HepG2 (cell line): ENCODE measurements around the gene DCTN3. TPM values are rescaled to one million over a fixed set of nuclear protein-coding genes. Genes with fewer than 3 reads are reported as not detected.

Experiments
- ARNTL ChIP-seq: sonication (generic); formaldehyde crosslinking; IDR thresholded peaks from 2 replicates; pipeline ENCODE4 v1.4.0; 2020; ENCODE audit warnings: mild to moderate bottlenecking, missing genetic modification reagents
- ATF7-NPFF ChIP-seq: sonication (generic); formaldehyde crosslinking; IDR thresholded peaks from 2 replicates; pipeline ENCODE4 v1.8.1; 2023; ENCODE audit warnings: mild to moderate bottlenecking, low read depth, missing genetic modification reagents, moderate library complexity
- CENPBD1 ChIP-seq: sonication (generic); formaldehyde crosslinking; IDR thresholded peaks from 2 replicates; pipeline ENCODE4 v1.8.0; 2022; ENCODE audit warnings: missing genetic modification reagents, low read depth, mild to moderate bottlenecking, borderline replicate concordance
- EED ChIP-seq: sonication (generic); formaldehyde crosslinking; IDR thresholded peaks from 2 replicates; pipeline ENCODE4 v1.5.0; 2020; ENCODE audit warnings: mild to moderate bottlenecking, missing genetic modification reagents
- HDAC1 ChIP-seq: sonication (generic); formaldehyde crosslinking; IDR thresholded peaks from 2 replicates; pipeline ENCODE4 v1.5.1; 2020; ENCODE audit warnings: mild to moderate bottlenecking, missing genetic modification reagents
- HDAC2 ChIP-seq: sonication (generic); formaldehyde crosslinking; IDR thresholded peaks from 2 replicates; pipeline ENCODE4 v1.4.0; 2020; ENCODE audit warnings: missing genetic modification reagents
- ISX ChIP-seq: sonication (generic); formaldehyde crosslinking; conservative IDR thresholded peaks from 2 replicates; pipeline ENCODE4 v1.5.0; 2020; ENCODE audit warnings: missing genetic modification reagents
- REL ChIP-seq: sonication (generic); formaldehyde crosslinking; conservative IDR thresholded peaks from 2 replicates; pipeline ENCODE4 v1.8.0; 2022; ENCODE audit warnings: mild to moderate bottlenecking, missing genetic modification reagents, moderate library complexity
- TOE1 ChIP-seq: sonication (generic); formaldehyde crosslinking; IDR thresholded peaks from 2 replicates; pipeline ENCODE4 v1.4.0; 2020; ENCODE audit warnings: mild to moderate bottlenecking, missing genetic modification reagents
- U2AF2 ChIP-seq: fragments of 200-400 bp; formaldehyde crosslinking; IDR thresholded peaks from 2 replicates; pipeline ENCODE4 v1.6.1; 2017; ENCODE audit warnings: low read depth, mild to moderate bottlenecking, low read length
- ZBTB34 ChIP-seq: sonication (generic); formaldehyde crosslinking; IDR thresholded peaks from 2 replicates; pipeline ENCODE4 v1.8.0; 2022; ENCODE audit warnings: mild to moderate bottlenecking, missing genetic modification reagents
- ZFP62 ChIP-seq: sonication (generic); formaldehyde crosslinking; IDR thresholded peaks from 2 replicates; pipeline ENCODE4 v1.4.0; 2020; ENCODE audit warnings: missing genetic modification reagents
- ZMAT5 ChIP-seq: sonication (generic); formaldehyde crosslinking; IDR thresholded peaks from 2 replicates; pipeline ENCODE4 v1.5.0; 2020; ENCODE audit warnings: mild to moderate bottlenecking, low read depth, missing genetic modification reagents, borderline replicate concordance
- ZMYM3 ChIP-seq: sonication (generic); formaldehyde crosslinking; IDR thresholded peaks from 2 replicates; pipeline ENCODE4 v1.5.1; 2020; ENCODE audit warnings: mild to moderate bottlenecking, missing genetic modification reagents
- ZNF12 ChIP-seq: sonication (generic); formaldehyde crosslinking; IDR thresholded peaks from 2 replicates; pipeline ENCODE4 v1.5.0; 2020; ENCODE audit warnings: missing genetic modification reagents
- ZNF17 ChIP-seq: sonication (generic); formaldehyde crosslinking; IDR thresholded peaks from 2 replicates; pipeline ENCODE4 v1.5.0; 2020; ENCODE audit warnings: mild to moderate bottlenecking, missing genetic modification reagents
- ZNF264 ChIP-seq: sonication (generic); formaldehyde crosslinking; IDR thresholded peaks from 2 replicates; pipeline ENCODE4 v1.4.0; 2020; ENCODE audit warnings: missing genetic modification reagents
- ZNF441 ChIP-seq: sonication (generic); formaldehyde crosslinking; IDR thresholded peaks from 2 replicates; pipeline ENCODE4 v1.7.0; 2021; ENCODE audit warnings: missing genetic modification reagents, borderline replicate concordance
- ZNF552 ChIP-seq: sonication (generic); formaldehyde crosslinking; IDR thresholded peaks from 2 replicates; pipeline ENCODE4 v1.9.0; 2022; ENCODE audit warnings: missing genetic modification reagents, mild to moderate bottlenecking, borderline replicate concordance
- ZNF660 ChIP-seq: sonication (generic); formaldehyde crosslinking; IDR thresholded peaks from 2 replicates; pipeline ENCODE4 v1.5.1; 2020; ENCODE audit warnings: mild to moderate bottlenecking, low read depth, missing genetic modification reagents, borderline replicate concordance
- ZNF670 ChIP-seq: sonication (generic); formaldehyde crosslinking; IDR thresholded peaks from 2 replicates; pipeline ENCODE4 v1.8.0; 2022; ENCODE audit warnings: mild to moderate bottlenecking, missing genetic modification reagents, borderline replicate concordance
- ZNF784 ChIP-seq: sonication (generic); formaldehyde crosslinking; IDR thresholded peaks from 2 replicates; pipeline ENCODE4 v1.5.1; 2020; ENCODE audit warnings: missing genetic modification reagents, mild to moderate bottlenecking, borderline replicate concordance
- ZSCAN21 ChIP-seq: sonication (generic); formaldehyde crosslinking; IDR thresholded peaks from 2 replicates; pipeline ENCODE4 v1.8.0; 2022; ENCODE audit warnings: mild to moderate bottlenecking, missing genetic modification reagents, moderate library complexity, borderline replicate concordance
- polyA plus RNA-seq, 8 experiments: library from polyadenylated mRNA; depleted of rRNA in 3 of 8; stranded (reverse) in 7 of 8; unstranded in 1 of 8; fragments of >200 nt; fragmentation: Illumina TruSeq in 4 of 8; extraction: Trizol in 4 of 8; gene quantifications; 2 replicates each; pipeline versions ENCODE4 v1.2.1 to v1.2.3, GENCODE V29; 2011 to 2016; ENCODE audit warnings: low read depth in 4 of 8, missing spikeins in 1 of 8, mixed read lengths in 1 of 8; ENCODE audit not compliant: insufficient read depth in 1 of 8
- total RNA-seq, 5 experiments: library from RNA; depleted of rRNA; stranded (reverse); fragments of >200 nt; fragmentation: Illumina TruSeq; extraction: Trizol; gene quantifications; 2 replicates each; pipeline ENCODE4 v1.2.3, GENCODE V29; 2016; ENCODE audit warnings: low read depth in 1 of 5
- TF ChIP-seq, protein P1 (sequence below), 2 experiments: IDR thresholded peaks; 2 replicates each; pipeline ENCODE4 v1.6.1; 2011 to 2012; ENCODE audit warnings: low read length in 2 of 2, borderline replicate concordance in 1 of 2, low read depth in 1 of 2, mild to moderate bottlenecking in 1 of 2, moderate library complexity in 1 of 2

DCTN3 gene
- total and polyA plus RNA-seq, 2 of the 13 experiments (the other 11 are each of a cell fraction or from before 2014, with no cell fraction given) = 27.4 to 34.5 TPM

- TF ChIP-seq ZNF784 (CRISPR knock-in tag) (no peak), ZNF670 (CRISPR knock-in tag) (peak; percentile 63; the same call in 1 of the 2 replicates), ZNF17 (CRISPR knock-in tag) (no peak), ZNF264 (CRISPR knock-in tag) (0 out of 2 replicates have a peak, but pooled peaks have one; percentile 42), ZNF441 (CRISPR knock-in tag) (no peak), ZNF12 (CRISPR knock-in tag) (no peak), ATF7-NPFF (CRISPR knock-in tag) (no peak), ZMAT5 (CRISPR knock-in tag) (no peak), ZMYM3 (CRISPR knock-in tag) (peak; percentile 65), EED (CRISPR knock-in tag) (no peak), HDAC1 (CRISPR knock-in tag) (peak; percentile 85), ZNF552 (CRISPR knock-in tag) (no peak), ZSCAN21 (CRISPR knock-in tag) (no peak), ARNTL (CRISPR knock-in tag) (0 out of 2 replicates have a peak, but pooled peaks have one; percentile 23), U2AF2 (no peak), ISX (CRISPR knock-in tag) (no peak), ZNF660 (CRISPR knock-in tag) (no peak), HDAC2 (CRISPR knock-in tag) (peak; percentile 77; the same call in 1 of the 2 replicates), REL (no peak), TOE1 (CRISPR knock-in tag) (no peak), ZFP62 (CRISPR knock-in tag) (no peak), CENPBD1 (CRISPR knock-in tag) (no peak), ZBTB34 (no peak)
- TF ChIP-seq, protein P1, sequence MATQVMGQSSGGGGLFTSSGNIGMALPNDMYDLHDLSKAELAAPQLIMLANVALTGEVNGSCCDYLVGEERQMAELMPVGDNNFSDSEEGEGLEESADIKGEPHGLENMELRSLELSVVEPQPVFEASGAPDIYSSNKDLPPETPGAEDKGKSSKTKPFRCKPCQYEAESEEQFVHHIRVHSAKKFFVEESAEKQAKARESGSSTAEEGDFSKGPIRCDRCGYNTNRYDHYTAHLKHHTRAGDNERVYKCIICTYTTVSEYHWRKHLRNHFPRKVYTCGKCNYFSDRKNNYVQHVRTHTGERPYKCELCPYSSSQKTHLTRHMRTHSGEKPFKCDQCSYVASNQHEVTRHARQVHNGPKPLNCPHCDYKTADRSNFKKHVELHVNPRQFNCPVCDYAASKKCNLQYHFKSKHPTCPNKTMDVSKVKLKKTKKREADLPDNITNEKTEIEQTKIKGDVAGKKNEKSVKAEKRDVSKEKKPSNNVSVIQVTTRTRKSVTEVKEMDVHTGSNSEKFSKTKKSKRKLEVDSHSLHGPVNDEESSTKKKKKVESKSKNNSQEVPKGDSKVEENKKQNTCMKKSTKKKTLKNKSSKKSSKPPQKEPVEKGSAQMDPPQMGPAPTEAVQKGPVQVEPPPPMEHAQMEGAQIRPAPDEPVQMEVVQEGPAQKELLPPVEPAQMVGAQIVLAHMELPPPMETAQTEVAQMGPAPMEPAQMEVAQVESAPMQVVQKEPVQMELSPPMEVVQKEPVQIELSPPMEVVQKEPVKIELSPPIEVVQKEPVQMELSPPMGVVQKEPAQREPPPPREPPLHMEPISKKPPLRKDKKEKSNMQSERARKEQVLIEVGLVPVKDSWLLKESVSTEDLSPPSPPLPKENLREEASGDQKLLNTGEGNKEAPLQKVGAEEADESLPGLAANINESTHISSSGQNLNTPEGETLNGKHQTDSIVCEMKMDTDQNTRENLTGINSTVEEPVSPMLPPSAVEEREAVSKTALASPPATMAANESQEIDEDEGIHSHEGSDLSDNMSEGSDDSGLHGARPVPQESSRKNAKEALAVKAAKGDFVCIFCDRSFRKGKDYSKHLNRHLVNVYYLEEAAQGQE (IDR thresholded peaks at IDR 0.05; ENCODE audit: borderline replicate concordance in 1 of 2, low read depth in 1 of 2, low read length in 2 of 2) = peak in 1 of 2 experiments; percentile 57; a peak in 1 of 4 replicates
Measured at GRCh38 chr9:34644766-34645314, 24.5 kb upstream of the DCTN3 start (continued).
